ENCODE results near the gene HIBADH. TPM values are rescaled to one million over a fixed set of nuclear protein-coding genes. Genes with fewer than 3 reads are reported as not detected.

HIBADH gene
- total RNA-seq, 1 donor from 2014 or later = 38.1 TPM

DNA sequence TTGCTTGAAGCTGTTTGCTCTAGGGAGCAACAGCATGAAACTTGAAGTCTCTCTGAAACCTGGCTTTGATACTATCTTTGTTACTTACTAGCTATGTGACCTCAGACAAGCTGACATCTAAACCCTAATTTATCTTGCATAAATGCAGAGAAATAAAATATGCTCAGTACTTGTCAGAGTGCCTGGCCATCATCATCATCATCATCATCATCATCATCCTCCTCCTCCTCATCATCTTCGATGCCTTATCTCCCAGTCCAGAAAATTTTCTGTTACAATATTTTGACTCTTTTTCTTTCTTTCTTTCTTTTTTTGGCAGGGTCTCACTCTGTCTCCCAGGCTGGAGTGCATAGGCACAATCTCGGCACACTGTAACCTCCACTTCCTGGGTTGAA lies 42.5 kb upstream of the HIBADH start:
- Histone ChIP-seq H3K27ac (no peak overlapping the region), H3K36me3 (no peaks in the 10 kb centered on the region), H3K27me3 (no peaks in the 10 kb centered on the region), H3K4me3 (no peak overlapping the region), H3K9me3 (no peaks in the 10 kb centered on the region), H3K4me1 (peaks cover 8% of the 10 kb centered on the region)
- intact Hi-C loops (cut with DNase I) = no loop called here
- TF ChIP-seq POLR2AphosphoS5 (IDR thresholded peaks at IDR 0.05; ENCODE audit: insufficient read depth in 1 of 2, low read depth in 1 of 2) = no peak
- TF ChIP-seq, protein P1, sequence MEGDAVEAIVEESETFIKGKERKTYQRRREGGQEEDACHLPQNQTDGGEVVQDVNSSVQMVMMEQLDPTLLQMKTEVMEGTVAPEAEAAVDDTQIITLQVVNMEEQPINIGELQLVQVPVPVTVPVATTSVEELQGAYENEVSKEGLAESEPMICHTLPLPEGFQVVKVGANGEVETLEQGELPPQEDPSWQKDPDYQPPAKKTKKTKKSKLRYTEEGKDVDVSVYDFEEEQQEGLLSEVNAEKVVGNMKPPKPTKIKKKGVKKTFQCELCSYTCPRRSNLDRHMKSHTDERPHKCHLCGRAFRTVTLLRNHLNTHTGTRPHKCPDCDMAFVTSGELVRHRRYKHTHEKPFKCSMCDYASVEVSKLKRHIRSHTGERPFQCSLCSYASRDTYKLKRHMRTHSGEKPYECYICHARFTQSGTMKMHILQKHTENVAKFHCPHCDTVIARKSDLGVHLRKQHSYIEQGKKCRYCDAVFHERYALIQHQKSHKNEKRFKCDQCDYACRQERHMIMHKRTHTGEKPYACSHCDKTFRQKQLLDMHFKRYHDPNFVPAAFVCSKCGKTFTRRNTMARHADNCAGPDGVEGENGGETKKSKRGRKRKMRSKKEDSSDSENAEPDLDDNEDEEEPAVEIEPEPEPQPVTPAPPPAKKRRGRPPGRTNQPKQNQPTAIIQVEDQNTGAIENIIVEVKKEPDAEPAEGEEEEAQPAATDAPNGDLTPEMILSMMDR (IDR thresholded peaks at IDR 0.05) = no peak
- no peak for TF ChIP-seq POLR2A (IDR thresholded peaks at IDR 0.05)
- DNase-seq (ENCODE audit: extremely low spot score in 2 of 2) = no peak

DNA sequence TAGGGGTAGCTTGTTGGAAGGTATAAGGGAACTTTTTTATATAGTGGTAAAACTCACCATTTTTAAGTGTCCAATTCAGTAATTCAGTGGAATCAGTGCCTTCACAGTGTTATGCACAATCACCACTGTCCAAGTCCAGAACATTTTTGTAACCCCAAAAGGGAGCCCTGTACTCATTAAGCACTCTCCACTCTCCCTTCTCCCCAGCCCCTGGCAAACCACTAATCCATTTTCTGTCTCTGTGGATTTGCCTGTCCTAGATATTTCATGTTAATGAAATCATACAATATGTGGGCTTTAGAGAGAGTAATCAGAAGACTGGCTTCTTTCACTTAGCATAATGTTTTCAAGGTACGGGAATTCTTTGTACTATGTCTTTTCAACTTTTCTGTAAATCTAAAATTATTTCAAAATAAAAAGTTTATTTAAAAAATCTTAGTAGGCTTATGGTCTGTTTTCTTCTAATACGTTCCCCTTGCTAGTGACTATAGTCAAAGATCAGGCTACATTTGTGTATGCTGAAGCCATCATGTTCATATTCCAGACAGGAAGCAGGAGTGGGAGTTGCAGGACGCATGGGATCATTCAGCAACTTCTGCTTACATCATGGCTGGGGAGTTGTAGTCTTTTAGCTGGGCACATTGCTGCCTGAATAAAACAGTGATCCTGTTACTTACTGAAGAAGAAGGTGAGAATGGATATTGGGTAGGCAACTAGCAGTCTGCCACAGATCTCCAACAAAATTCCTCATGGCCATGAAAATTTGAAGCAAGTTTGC lies 41.9 kb upstream of the HIBADH start:
- Histone ChIP-seq H3K4me1 (peaks cover 8% of the 10 kb centered on the region), H3K27me3 (no peaks in the 10 kb centered on the region), H3K4me3 (no peak overlapping the region), H3K27ac (no peak overlapping the region), H3K36me3 (no peaks in the 10 kb centered on the region), H3K9me3 (no peaks in the 10 kb centered on the region)
- TF ChIP-seq POLR2AphosphoS5 (IDR thresholded peaks at IDR 0.05; ENCODE audit: insufficient read depth in 1 of 2, low read depth in 1 of 2) (no peak), POLR2A (IDR thresholded peaks at IDR 0.05) (no peak)
- TF ChIP-seq, protein P1 (IDR thresholded peaks at IDR 0.05) = no peak
- DNase-seq (ENCODE audit: extremely low spot score in 2 of 2) = no peak
- intact Hi-C loops (cut with DNase I) = no loop called here

DNA sequence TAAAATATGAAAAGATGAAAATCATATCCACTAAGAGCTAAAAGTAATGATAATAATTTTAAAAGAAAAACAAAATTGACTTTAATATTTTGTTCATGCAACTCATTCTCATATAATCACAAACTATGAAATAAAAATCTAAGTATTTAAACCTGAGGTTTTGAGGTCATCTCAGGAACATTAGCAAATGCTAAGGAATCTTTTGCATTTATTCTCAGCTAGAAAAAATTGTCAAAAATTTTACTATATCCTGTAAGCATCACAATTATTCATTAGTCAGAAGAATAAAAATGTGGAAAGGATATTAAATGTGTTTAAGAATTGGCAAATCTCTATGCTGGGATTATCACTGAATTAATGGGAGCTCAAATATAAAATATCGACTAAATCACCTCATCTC lies 40.5 kb upstream of the HIBADH start:
- no peaks in the 10 kb centered on the region for H3K27me3 ChIP-seq
- intact Hi-C loops (cut with DNase I) = no loop called here
- H3K4me1 ChIP-seq = no peaks in the 10 kb centered on the region
- no peak for TF ChIP-seq POLR2AphosphoS5 (IDR thresholded peaks at IDR 0.05; ENCODE audit: insufficient read depth in 1 of 2, low read depth in 1 of 2)
- no peak for TF ChIP-seq POLR2A (IDR thresholded peaks at IDR 0.05)
- TF ChIP-seq, protein P1 (IDR thresholded peaks at IDR 0.05) = no peak
- no peak overlapping the region for H3K27ac ChIP-seq
- H3K9me3 ChIP-seq = no peaks in the 10 kb centered on the region
- no peak overlapping the region for H3K4me3 ChIP-seq
- no peaks in the 10 kb centered on the region for H3K36me3 ChIP-seq
- DNase-seq (ENCODE audit: extremely low spot score in 2 of 2) = no peak

DNA sequence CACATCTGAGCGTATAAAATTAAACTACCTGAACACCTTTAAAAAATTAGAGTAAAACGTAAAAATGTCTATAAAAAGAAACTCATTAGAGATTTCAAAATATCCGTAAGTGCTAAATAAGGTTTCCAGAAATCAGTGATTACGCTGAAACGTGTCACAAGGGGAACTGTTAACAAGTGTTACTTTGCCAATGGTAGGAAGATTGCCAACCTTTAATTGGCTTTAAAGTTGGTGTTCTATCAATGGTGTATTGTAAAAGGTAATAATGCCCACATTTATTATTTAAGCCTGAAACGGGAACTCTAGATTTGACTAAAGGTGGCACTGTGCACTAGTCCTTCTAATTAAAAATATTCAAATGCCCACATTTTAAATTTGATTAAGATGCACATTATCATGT lies 37.8 kb upstream of the HIBADH start:
- no peak for DNase-seq (ENCODE audit: extremely low spot score in 2 of 2)
- H3K36me3 ChIP-seq = no peaks in the 10 kb centered on the region
- TF ChIP-seq POLR2A (IDR thresholded peaks at IDR 0.05) (no peak), POLR2AphosphoS5 (IDR thresholded peaks at IDR 0.05; ENCODE audit: insufficient read depth in 1 of 2, low read depth in 1 of 2) (no peak)
- TF ChIP-seq, protein P1 (IDR thresholded peaks at IDR 0.05) = no peak
- H3K4me1 ChIP-seq = no peaks in the 10 kb centered on the region
- intact Hi-C loops (cut with DNase I) = no loop called here
- H3K4me3 ChIP-seq = no peak overlapping the region
- no peaks in the 10 kb centered on the region for H3K9me3 ChIP-seq
- H3K27ac ChIP-seq = no peak overlapping the region
- H3K27me3 ChIP-seq = no peaks in the 10 kb centered on the region

DNA sequence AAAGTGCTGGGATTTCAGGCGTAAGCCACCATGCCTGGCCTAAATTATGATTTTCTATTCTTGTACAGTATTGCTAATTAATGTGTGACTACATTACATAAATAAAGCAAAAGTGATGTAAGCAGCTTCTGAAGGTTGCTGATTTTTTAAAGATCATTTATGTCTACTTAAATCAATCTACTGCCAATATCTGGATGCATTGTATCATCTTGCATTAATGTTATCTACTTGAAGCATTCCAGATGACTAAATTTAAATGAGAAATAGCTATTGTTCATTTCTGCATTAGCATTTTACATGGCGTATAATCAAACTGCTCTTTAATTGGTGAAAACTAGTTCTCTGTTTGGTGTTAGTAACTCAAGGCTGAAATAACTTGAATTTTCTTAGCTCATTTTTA lies 37.1 kb upstream of the HIBADH start:
- H3K36me3 ChIP-seq = no peaks in the 10 kb centered on the region
- H3K27me3 ChIP-seq = no peaks in the 10 kb centered on the region
- H3K27ac ChIP-seq = no peak overlapping the region
- no peak overlapping the region for H3K4me3 ChIP-seq
- DNase-seq (ENCODE audit: extremely low spot score in 2 of 2) = no peak
- H3K9me3 ChIP-seq = no peaks in the 10 kb centered on the region
- no peaks in the 10 kb centered on the region for H3K4me1 ChIP-seq
- intact Hi-C loops (cut with DNase I) = no loop called here
- TF ChIP-seq POLR2AphosphoS5 (IDR thresholded peaks at IDR 0.05; ENCODE audit: insufficient read depth in 1 of 2, low read depth in 1 of 2) (no peak), POLR2A (IDR thresholded peaks at IDR 0.05) (no peak)
- TF ChIP-seq, protein P1 (IDR thresholded peaks at IDR 0.05) = no peak

All from vagina (tissue), 2 donors.